Neuronal stem cell (in vitro differentiated cells): ENCODE measurements around the gene BMAL1.

Source experiments
- DNase-seq: peaks from one replicate; pipeline ENCODE4 v3.0.0-alpha.2; 2013; ENCODE audit warnings: low spot score
- H2AFZ ChIP-seq: one replicate; pipeline ENCODE4 v1.6.1; 2013; ENCODE audit warnings: mild to moderate bottlenecking, low read length, inconsistent platforms
- H2AK5ac ChIP-seq: 2 replicates; pipeline ENCODE4 v1.6.1; 2013; ENCODE audit warnings: low read depth, mild to moderate bottlenecking, inconsistent platforms, low read length, moderate library complexity, mixed read lengths
- H2BK120ac ChIP-seq: 2 replicates; pipeline ENCODE4 v1.6.1; 2013; ENCODE audit warnings: low read depth, mild to moderate bottlenecking, inconsistent platforms, low read length, moderate library complexity, mixed read lengths
- H2BK12ac ChIP-seq: one replicate; pipeline ENCODE4 v1.6.1; 2013; ENCODE audit warnings: low read length, inconsistent platforms
- H2BK15ac ChIP-seq: 2 replicates; pipeline ENCODE4 v1.6.1; 2013; ENCODE audit warnings: mild to moderate bottlenecking, low read length, inconsistent platforms, mixed read lengths
- H2BK5ac ChIP-seq: one replicate; pipeline ENCODE4 v1.6.1; 2013; ENCODE audit warnings: inconsistent platforms, mild to moderate bottlenecking, low read length, moderate library complexity
- H3K14ac ChIP-seq: one replicate; pipeline ENCODE4 v1.6.1; 2013; ENCODE audit warnings: low read length, inconsistent platforms
- H3K18ac ChIP-seq: 2 replicates; pipeline ENCODE4 v1.6.1; 2013; ENCODE audit warnings: low read length, inconsistent platforms
- H3K23ac ChIP-seq: 2 replicates; pipeline ENCODE4 v1.6.1; 2013; ENCODE audit warnings: low read depth, mild to moderate bottlenecking, mixed read lengths, low read length, inconsistent platforms; ENCODE audit not compliant: poor library complexity
- H3K27ac ChIP-seq: replicated peaks from 3 replicates; pipeline ENCODE4 v1.5.1; 2013; ENCODE audit warnings: low read length, inconsistent platforms
- H3K27me3 ChIP-seq, 3 experiments: 2 replicates each; pipeline ENCODE4 v1.6.1; 2013; ENCODE audit warnings: low read length in 3 of 3, mild to moderate bottlenecking in 2 of 3, inconsistent platforms in 1 of 3, low read depth in 1 of 3, mixed read lengths in 1 of 3, moderate library complexity in 1 of 3; ENCODE audit not compliant: control insufficient read depth in 3 of 3, insufficient read depth in 3 of 3
- H3K36me3 ChIP-seq, 2 donors: replicated peaks in 1 of 2; 2 replicates each; pipeline ENCODE4 v1.6.1; 2013; ENCODE audit warnings: low read length in 2 of 2; ENCODE audit not compliant: control insufficient read depth in 2 of 2, insufficient read depth in 2 of 2
- H3K4ac ChIP-seq: 2 replicates; pipeline ENCODE4 v1.6.1; 2013; ENCODE audit warnings: inconsistent platforms, mild to moderate bottlenecking, low read length, moderate library complexity
- H3K4me1 ChIP-seq, 2 donors: 1 replicate in 1 of 2; 2 replicates in 1 of 2; pipeline ENCODE4 v1.6.1; 2013; ENCODE audit warnings: low read length in 2 of 2, low read depth in 1 of 2; ENCODE audit not compliant: control insufficient read depth in 2 of 2, insufficient read depth in 1 of 2
- H3K4me2 ChIP-seq: one replicate; pipeline ENCODE4 v1.6.1; 2013; ENCODE audit warnings: mild to moderate bottlenecking, low read length, inconsistent platforms; ENCODE audit not compliant: insufficient read depth, poor library complexity, severe bottlenecking
- H3K4me3 ChIP-seq, 2 donors: 2 replicates each; pipeline ENCODE4 v1.5.1; 2013; ENCODE audit warnings: low read length in 2 of 2, mild to moderate bottlenecking in 2 of 2, inconsistent platforms in 1 of 2, moderate library complexity in 1 of 2
- H3K79me1 ChIP-seq: one replicate; pipeline ENCODE4 v1.6.1; 2013; ENCODE audit warnings: low read depth, mild to moderate bottlenecking, inconsistent platforms, low read length, moderate library complexity
- H3K9ac ChIP-seq: one replicate; pipeline ENCODE4 v1.6.1; 2013; ENCODE audit warnings: mild to moderate bottlenecking, low read depth, low read length, inconsistent platforms; ENCODE audit not compliant: poor library complexity
- H3K9me3 ChIP-seq, 2 donors: replicated peaks in 1 of 2; 2 replicates each; pipeline versions ENCODE3 to v1.6.1; 2013; ENCODE audit warnings: low read length in 2 of 2, mild to moderate bottlenecking in 2 of 2, inconsistent platforms in 1 of 2, low read depth in 1 of 2, mixed read lengths in 1 of 2, moderate library complexity in 1 of 2; ENCODE audit not compliant: control insufficient read depth in 2 of 2, insufficient read depth in 1 of 2
- H4K8ac ChIP-seq: one replicate; pipeline ENCODE4 v1.6.1; 2013; ENCODE audit warnings: low read depth, mild to moderate bottlenecking, inconsistent platforms, low read length, moderate library complexity
- H4K91ac ChIP-seq: one replicate; pipeline ENCODE4 v1.6.1; 2013; ENCODE audit warnings: low read length, low read depth, mild to moderate bottlenecking, inconsistent platforms; ENCODE audit not compliant: poor library complexity
- WGBS, 2 donors: extraction: QIAGEN DNeasy Blood & Tissue Kit; methylation state at CpG; one replicate each; pipeline ENCODE4 v1.1.7; 2013; ENCODE audit warnings: missing lambda C conversion rate in 2 of 2, mixed read lengths in 1 of 2; ENCODE audit not compliant: insufficient read length in 2 of 2, insufficient replicate concordance in 1 of 2; ENCODE audit errors: extremely low coverage in 2 of 2; 5-methylcytosine and 5-hydroxymethylcytosine counted together

BMAL1 gene

DNA sequence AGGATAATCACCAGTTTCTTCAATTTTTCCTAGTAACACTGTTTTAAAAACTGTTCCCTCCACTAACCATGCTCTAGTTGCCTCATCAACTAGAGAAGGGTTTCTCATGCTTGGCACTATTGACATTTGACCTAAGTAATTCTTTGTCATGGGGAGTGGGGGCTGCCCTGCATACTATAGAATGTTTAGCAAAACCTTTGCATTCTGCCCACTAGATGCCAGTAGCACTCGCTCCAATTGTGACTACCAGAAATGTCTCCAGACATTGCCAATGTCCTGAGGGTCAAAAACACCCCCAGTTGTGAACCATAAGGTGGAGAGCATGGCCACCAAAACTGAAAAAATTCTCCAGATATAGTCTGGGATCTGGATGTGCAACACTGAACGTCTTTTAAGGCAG, 27.6 kb upstream of the BMAL1 start:
- no peak overlapping the region for H3K23ac ChIP-seq
- H3K79me1 ChIP-seq, result no peaks in the 10 kb centered on the region
- WGBS, 2 donors, result no CpG with 5 or more reads among the region's 2 CpGs
- H4K91ac ChIP-seq, result no peak overlapping the region
- no peak overlapping the region for H3K14ac ChIP-seq
- no peak overlapping the region for H3K18ac ChIP-seq
- H2AFZ ChIP-seq, result no peak overlapping the region
- no peak overlapping the region for H2BK120ac ChIP-seq
- no peaks in the 10 kb centered on the region for H3K9me3 ChIP-seq
- no peak for DNase-seq
- H2BK5ac ChIP-seq, result no peak overlapping the region
- H4K8ac ChIP-seq, result no peak overlapping the region
- H3K9ac ChIP-seq, result no peak overlapping the region
- H3K36me3 ChIP-seq, result no peaks in the 10 kb centered on the region
- no peak overlapping the region for H2BK12ac ChIP-seq
- H2AK5ac ChIP-seq, result no peak overlapping the region
- no peak overlapping the region for H3K4me2 ChIP-seq
- H3K4me3 ChIP-seq, result no peak overlapping the region
- no peak overlapping the region for H3K4ac ChIP-seq
- no peak overlapping the region for H3K27ac ChIP-seq
- no peaks in the 10 kb centered on the region for H3K27me3 ChIP-seq
- H2BK15ac ChIP-seq, result no peak overlapping the region
- peaks cover 0 to 4% of the 10 kb centered on the region in 2 donors for H3K4me1 ChIP-seq

DNA sequence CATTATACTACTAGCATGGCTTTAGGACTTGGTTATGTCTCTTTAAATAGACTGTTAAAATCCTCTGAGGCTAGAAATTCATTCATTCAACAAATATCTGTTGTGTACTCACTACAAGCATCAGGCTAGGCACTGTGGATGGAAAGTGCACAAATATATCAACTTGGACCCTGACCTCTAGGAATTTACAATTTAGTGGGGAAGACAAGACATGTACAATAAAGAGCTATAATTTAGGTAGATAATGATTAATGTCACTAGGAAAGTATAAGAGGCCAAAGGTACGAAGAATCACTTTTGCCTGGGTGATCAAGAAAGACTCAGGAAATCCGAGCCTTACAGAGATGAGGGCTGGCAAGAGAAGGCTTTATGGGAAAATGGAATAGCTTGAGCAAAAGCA, 25.6 kb upstream of the BMAL1 start:
- Histone ChIP-seq H3K79me1 (no peaks in the 10 kb centered on the region), H3K18ac (no peak overlapping the region), H2BK5ac (no peak overlapping the region), H3K27ac (no peak overlapping the region), H2BK120ac (no peak overlapping the region), H3K27me3 (no peaks in the 10 kb centered on the region), H3K4me3 (no peak overlapping the region), H2AFZ (no peak overlapping the region), H3K9ac (no peak overlapping the region), H3K14ac (no peak overlapping the region), H3K9me3 (no peaks in the 10 kb centered on the region), H2BK15ac (no peak overlapping the region), H3K23ac (no peak overlapping the region), H2AK5ac (no peak overlapping the region), H3K4ac (no peak overlapping the region), H3K4me2 (no peak overlapping the region), H4K8ac (no peak overlapping the region), H4K91ac (no peak overlapping the region), H2BK12ac (no peak overlapping the region), H3K4me1 (peaks cover 0 to 4% of the 10 kb centered on the region in 2 donors), H3K36me3 (no peaks in the 10 kb centered on the region)
- WGBS, 2 donors, result no CpG with 5 or more reads among the region's 2 CpGs
- DNase-seq, result no peak

DNA sequence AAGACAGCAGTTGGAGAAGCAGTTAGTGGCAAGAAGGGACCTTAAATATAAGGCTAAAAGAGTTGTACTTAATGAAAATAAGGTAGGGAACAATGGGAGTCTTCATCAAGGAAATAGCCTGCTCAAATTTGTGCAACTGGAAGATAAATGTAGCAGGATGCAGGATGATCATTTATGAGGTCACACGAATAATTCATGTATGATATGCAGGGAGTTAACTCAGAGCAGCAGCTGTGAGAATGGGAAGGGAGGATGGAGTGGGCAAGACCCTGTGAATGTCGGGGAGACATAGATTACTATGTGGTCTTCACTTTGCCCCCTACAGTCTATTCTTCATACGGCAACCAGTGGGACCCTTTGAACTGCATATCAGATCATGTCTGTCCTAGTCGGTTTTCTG, 25.2 kb upstream of the BMAL1 start:
- Histone ChIP-seq H3K9me3 (no peaks in the 10 kb centered on the region), H3K4me2 (no peak overlapping the region), H4K8ac (no peak overlapping the region), H3K18ac (no peak overlapping the region), H2AFZ (no peak overlapping the region), H3K14ac (no peak overlapping the region), H2BK120ac (no peak overlapping the region), H3K4me1 (peaks cover 0 to 4% of the 10 kb centered on the region in 2 donors), H3K36me3 (no peaks in the 10 kb centered on the region), H3K9ac (no peak overlapping the region), H2AK5ac (no peak overlapping the region), H2BK15ac (no peak overlapping the region), H3K23ac (no peak overlapping the region), H4K91ac (no peak overlapping the region), H3K4me3 (no peak overlapping the region), H2BK12ac (no peak overlapping the region), H3K4ac (no peak overlapping the region), H3K79me1 (no peaks in the 10 kb centered on the region), H3K27me3 (no peaks in the 10 kb centered on the region), H2BK5ac (no peak overlapping the region), H3K27ac (no peak overlapping the region)
- WGBS, 2 donors, result no CpG with 5 or more reads among the region's 4 CpGs
- no peak for DNase-seq

DNA sequence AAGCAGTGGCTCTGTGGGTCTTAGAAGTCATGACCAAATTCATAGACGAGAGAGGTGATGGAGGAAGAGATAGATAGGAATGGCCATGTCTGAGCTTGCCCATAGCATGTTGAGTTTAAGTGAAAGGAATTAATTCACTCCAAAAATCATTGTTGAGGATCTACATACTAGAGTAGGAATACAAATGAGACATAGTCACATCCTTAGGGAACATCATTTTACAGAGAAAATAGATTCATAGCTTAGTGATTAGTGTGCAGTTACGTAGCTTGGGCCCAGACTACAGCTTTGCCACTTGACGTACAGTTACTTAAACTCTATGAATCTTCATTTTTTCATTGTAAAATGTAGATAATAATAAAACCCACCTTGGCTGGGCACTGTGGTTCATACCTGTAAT, 21.4 kb upstream of the BMAL1 start:
- Histone ChIP-seq H3K18ac (no peak overlapping the region), H2BK120ac (no peak overlapping the region), H3K9ac (no peak overlapping the region), H4K8ac (no peak overlapping the region), H3K4me2 (no peak overlapping the region), H3K23ac (no peak overlapping the region), H2AK5ac (no peak overlapping the region), H3K9me3 (no peaks in the 10 kb centered on the region), H2BK5ac (no peak overlapping the region), H3K4me1 (peaks cover 2 to 7% of the 10 kb centered on the region in 2 donors), H2BK12ac (no peak overlapping the region), H3K79me1 (no peaks in the 10 kb centered on the region), H2AFZ (no peak overlapping the region), H3K27me3 (no peaks in the 10 kb centered on the region), H3K4ac (no peak overlapping the region), H3K27ac (no peak overlapping the region), H2BK15ac (no peak overlapping the region), H3K4me3 (no peak overlapping the region), H3K14ac (no peak overlapping the region), H4K91ac (no peak overlapping the region), H3K36me3 (no peaks in the 10 kb centered on the region)
- no CpG with 5 or more reads among the region's 3 CpGs for WGBS, 2 donors
- no peak for DNase-seq
